ENCODE measurements around the gene ACSF3.

GRCh38 chr16:89200124-89200849, 106.6 kb downstream of the ACSF3 start, which contains the start of gene SLC22A31:
- no peak for TF ChIP-seq ZFP37 (tag by site-specific recombination; IDR thresholded peaks at IDR 0.05)
- TF ChIP-seq ZNF121 (tag by site-specific recombination; IDR thresholded peaks at IDR 0.05) = no peak
- no peak for TF ChIP-seq CTCF (tag by site-specific recombination; IDR thresholded peaks at IDR 0.05)
